HepG2 (cell line): ENCODE results near the gene NDRG3. TPM values are rescaled to one million over a fixed set of nuclear protein-coding genes. Genes with fewer than 3 reads are reported as not detected.

Experiments used
- CHD2 ChIP-seq: IDR thresholded peaks from 2 replicates; pipeline ENCODE4 v1.6.1; 2011; ENCODE audit warnings: low read depth, low read length, improper control_type of control experiment
- CREM ChIP-seq, 2 experiments: sonication (generic) in 1 of 2; formaldehyde crosslinking in 1 of 2; IDR thresholded peaks; 2 replicates each; pipeline versions ENCODE4 v1.4.0 to v1.6.1; 2016 to 2020; ENCODE audit warnings: antibody characterized with exemption in 1 of 2, mild to moderate bottlenecking in 1 of 2, missing genetic modification reagents in 1 of 2
- TBL1XR1 ChIP-seq: fragments of 150-350 bp; IDR thresholded peaks from 2 replicates; pipeline ENCODE4 v1.6.1; 2014; ENCODE audit warnings: borderline replicate concordance, low read length; ENCODE audit not compliant: partially characterized antibody
- ZNF331 ChIP-seq: sonication (generic); formaldehyde crosslinking; IDR thresholded peaks from 2 replicates; pipeline ENCODE4 v1.4.0; 2020; ENCODE audit warnings: missing genetic modification reagents
- ZNF709 ChIP-seq: sonication (generic); formaldehyde crosslinking; IDR thresholded peaks from 2 replicates; pipeline ENCODE4 v1.5.0; 2020; ENCODE audit warnings: mild to moderate bottlenecking, missing genetic modification reagents
- polyA plus RNA-seq, 8 experiments: library from polyadenylated mRNA; depleted of rRNA in 3 of 8; stranded (reverse) in 7 of 8; unstranded in 1 of 8; fragments of >200 nt; fragmentation: Illumina TruSeq in 4 of 8; extraction: Trizol in 4 of 8; gene quantifications; 2 replicates each; pipeline versions ENCODE4 v1.2.1 to v1.2.3, GENCODE V29; 2011 to 2016; ENCODE audit warnings: low read depth in 4 of 8, missing spikeins in 1 of 8, mixed read lengths in 1 of 8; ENCODE audit not compliant: insufficient read depth in 1 of 8
- total RNA-seq, 5 experiments: library from RNA; depleted of rRNA; stranded (reverse); fragments of >200 nt; fragmentation: Illumina TruSeq; extraction: Trizol; gene quantifications; 2 replicates each; pipeline ENCODE4 v1.2.3, GENCODE V29; 2016; ENCODE audit warnings: low read depth in 1 of 5
- TF ChIP-seq, protein P1 (sequence below): sonication (generic); formaldehyde crosslinking; IDR thresholded peaks from 2 replicates; pipeline ENCODE4 v1.8.1; 2023; ENCODE audit warnings: mild to moderate bottlenecking, moderate library complexity, missing genetic modification reagents
- TF ChIP-seq, protein P2 (sequence below): sonication (generic); formaldehyde crosslinking; IDR thresholded peaks from 2 replicates; pipeline ENCODE4 v1.4.0; 2020; ENCODE audit warnings: missing genetic modification reagents, borderline replicate concordance
- TF ChIP-seq, protein P3 (sequence below): sonication (generic); formaldehyde crosslinking; IDR thresholded peaks from 2 replicates; pipeline ENCODE4; 2020; ENCODE audit warnings: missing genetic modification reagents, mild to moderate bottlenecking, borderline replicate concordance
- TF ChIP-seq, protein P4 (sequence below): sonication (generic); formaldehyde crosslinking; IDR thresholded peaks from 2 replicates; pipeline ENCODE4 v1.5.0; 2020; ENCODE audit warnings: mild to moderate bottlenecking, low read depth, missing genetic modification reagents, borderline replicate concordance
- TF ChIP-seq, protein P5 (sequence below): sonication (generic); formaldehyde crosslinking; IDR thresholded peaks from 2 replicates; pipeline ENCODE4 v1.5.0; 2020; ENCODE audit warnings: mild to moderate bottlenecking, missing genetic modification reagents

Gene NDRG3
- total and polyA plus RNA-seq, 2 of the 13 experiments (the other 11 are each of a cell fraction or from before 2014, with no cell fraction given), result 36.0 to 40.5 TPM

DNA sequence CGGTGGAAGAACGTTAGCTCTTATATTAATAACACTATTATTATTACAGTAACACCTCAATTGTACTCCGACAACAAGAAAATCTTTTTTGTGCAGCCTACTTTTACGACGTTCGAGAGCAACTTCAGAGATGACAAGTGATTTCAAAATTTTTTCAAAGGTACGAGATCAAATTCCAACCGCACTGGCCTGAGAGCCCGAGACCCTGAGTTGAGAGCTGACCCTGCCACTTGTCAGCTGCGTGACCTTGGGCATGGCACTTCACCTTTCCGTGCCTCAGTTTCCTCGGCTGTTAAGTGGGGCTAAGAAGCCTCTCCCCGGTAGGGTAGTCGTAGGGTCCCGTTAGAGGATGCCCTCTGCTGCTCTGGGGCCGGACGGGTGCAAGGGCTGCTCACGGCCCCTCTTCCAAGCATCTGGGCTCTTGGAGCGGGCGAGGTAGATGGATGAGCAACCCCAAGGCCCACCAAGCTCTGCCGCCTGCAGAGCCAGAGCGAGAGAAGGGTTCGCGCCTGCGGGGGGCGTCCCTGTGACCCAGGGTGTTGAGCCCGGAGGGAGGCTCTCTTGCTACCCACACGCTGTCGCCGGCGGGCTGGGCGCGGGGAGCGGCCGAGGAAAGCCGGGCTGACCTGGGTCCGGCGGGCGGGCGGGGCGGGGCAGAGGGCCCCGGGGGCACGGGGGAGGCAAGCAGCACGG, 510 bp downstream of the NDRG3 start (continued):
- no peak for TF ChIP-seq CREM (IDR thresholded peaks at IDR 0.05)
- no peak for TF ChIP-seq CREM (CRISPR knock-in tag; IDR thresholded peaks at IDR 0.05)
- TF ChIP-seq, protein P1, sequence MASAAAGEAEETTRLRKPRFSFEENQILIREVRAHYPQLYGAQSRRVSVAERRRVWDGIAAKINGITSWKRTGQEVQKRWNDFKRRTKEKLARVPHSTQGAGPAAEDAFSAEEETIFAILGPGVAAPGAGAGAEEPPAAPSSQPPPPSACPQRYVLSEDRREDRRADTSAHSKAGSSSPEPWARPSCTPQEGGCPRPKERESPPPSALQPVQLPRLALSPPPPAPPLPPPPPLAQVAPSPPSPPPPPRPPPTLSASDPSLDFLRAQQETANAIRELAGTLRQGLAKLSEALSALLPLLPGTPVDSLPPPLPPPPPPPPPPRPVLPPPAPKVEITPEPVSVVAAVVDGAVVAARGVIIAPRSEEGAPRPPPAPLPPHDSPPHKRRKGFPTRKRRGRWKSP (CRISPR knock-in tag), result no peak
- no peak for TF ChIP-seq TBL1XR1
- no peak; the same call in 1 of the 2 replicates for TF ChIP-seq ZNF331 (CRISPR knock-in tag)
- TF ChIP-seq, protein P2, sequence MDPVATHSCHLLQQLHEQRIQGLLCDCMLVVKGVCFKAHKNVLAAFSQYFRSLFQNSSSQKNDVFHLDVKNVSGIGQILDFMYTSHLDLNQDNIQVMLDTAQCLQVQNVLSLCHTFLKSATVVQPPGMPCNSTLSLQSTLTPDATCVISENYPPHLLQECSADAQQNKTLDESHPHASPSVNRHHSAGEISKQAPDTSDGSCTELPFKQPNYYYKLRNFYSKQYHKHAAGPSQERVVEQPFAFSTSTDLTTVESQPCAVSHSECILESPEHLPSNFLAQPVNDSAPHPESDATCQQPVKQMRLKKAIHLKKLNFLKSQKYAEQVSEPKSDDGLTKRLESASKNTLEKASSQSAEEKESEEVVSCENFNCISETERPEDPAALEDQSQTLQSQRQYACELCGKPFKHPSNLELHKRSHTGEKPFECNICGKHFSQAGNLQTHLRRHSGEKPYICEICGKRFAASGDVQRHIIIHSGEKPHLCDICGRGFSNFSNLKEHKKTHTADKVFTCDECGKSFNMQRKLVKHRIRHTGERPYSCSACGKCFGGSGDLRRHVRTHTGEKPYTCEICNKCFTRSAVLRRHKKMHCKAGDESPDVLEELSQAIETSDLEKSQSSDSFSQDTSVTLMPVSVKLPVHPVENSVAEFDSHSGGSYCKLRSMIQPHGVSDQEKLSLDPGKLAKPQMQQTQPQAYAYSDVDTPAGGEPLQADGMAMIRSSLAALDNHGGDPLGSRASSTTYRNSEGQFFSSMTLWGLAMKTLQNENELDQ (CRISPR knock-in tag), result 0 out of 2 replicates have a peak, but pooled peaks have one; percentile 9
- TF ChIP-seq, protein P3, sequence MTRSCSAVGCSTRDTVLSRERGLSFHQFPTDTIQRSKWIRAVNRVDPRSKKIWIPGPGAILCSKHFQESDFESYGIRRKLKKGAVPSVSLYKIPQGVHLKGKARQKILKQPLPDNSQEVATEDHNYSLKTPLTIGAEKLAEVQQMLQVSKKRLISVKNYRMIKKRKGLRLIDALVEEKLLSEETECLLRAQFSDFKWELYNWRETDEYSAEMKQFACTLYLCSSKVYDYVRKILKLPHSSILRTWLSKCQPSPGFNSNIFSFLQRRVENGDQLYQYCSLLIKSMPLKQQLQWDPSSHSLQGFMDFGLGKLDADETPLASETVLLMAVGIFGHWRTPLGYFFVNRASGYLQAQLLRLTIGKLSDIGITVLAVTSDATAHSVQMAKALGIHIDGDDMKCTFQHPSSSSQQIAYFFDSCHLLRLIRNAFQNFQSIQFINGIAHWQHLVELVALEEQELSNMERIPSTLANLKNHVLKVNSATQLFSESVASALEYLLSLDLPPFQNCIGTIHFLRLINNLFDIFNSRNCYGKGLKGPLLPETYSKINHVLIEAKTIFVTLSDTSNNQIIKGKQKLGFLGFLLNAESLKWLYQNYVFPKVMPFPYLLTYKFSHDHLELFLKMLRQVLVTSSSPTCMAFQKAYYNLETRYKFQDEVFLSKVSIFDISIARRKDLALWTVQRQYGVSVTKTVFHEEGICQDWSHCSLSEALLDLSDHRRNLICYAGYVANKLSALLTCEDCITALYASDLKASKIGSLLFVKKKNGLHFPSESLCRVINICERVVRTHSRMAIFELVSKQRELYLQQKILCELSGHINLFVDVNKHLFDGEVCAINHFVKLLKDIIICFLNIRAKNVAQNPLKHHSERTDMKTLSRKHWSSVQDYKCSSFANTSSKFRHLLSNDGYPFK (CRISPR knock-in tag), result no peak; the same call in 1 of the 2 replicates
- TF ChIP-seq, protein P4, sequence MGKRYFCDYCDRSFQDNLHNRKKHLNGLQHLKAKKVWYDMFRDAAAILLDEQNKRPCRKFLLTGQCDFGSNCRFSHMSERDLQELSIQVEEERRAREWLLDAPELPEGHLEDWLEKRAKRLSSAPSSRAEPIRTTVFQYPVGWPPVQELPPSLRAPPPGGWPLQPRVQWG (CRISPR knock-in tag), result no peak
- TF ChIP-seq CHD2, result no peak
- TF ChIP-seq, protein P5, sequence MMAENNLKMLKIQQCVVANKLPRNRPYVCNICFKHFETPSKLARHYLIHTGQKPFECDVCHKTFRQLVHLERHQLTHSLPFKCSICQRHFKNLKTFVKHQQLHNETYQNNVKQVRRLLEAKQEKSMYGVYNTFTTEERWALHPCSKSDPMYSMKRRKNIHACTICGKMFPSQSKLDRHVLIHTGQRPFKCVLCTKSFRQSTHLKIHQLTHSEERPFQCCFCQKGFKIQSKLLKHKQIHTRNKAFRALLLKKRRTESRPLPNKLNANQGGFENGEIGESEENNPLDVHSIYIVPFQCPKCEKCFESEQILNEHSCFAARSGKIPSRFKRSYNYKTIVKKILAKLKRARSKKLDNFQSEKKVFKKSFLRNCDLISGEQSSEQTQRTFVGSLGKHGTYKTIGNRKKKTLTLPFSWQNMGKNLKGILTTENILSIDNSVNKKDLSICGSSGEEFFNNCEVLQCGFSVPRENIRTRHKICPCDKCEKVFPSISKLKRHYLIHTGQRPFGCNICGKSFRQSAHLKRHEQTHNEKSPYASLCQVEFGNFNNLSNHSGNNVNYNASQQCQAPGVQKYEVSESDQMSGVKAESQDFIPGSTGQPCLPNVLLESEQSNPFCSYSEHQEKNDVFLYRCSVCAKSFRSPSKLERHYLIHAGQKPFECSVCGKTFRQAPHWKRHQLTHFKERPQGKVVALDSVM (CRISPR knock-in tag), result no peak
- no peak for TF ChIP-seq ZNF709 (CRISPR knock-in tag)
